ENCODE results near the gene RPTOR. TPM values are rescaled to one million over a fixed set of nuclear protein-coding genes. Genes with fewer than 3 reads are reported as not detected.

RPTOR gene
- total and polyA plus RNA-seq, 2 donors = 8.1 to 10.3 TPM

DNA sequence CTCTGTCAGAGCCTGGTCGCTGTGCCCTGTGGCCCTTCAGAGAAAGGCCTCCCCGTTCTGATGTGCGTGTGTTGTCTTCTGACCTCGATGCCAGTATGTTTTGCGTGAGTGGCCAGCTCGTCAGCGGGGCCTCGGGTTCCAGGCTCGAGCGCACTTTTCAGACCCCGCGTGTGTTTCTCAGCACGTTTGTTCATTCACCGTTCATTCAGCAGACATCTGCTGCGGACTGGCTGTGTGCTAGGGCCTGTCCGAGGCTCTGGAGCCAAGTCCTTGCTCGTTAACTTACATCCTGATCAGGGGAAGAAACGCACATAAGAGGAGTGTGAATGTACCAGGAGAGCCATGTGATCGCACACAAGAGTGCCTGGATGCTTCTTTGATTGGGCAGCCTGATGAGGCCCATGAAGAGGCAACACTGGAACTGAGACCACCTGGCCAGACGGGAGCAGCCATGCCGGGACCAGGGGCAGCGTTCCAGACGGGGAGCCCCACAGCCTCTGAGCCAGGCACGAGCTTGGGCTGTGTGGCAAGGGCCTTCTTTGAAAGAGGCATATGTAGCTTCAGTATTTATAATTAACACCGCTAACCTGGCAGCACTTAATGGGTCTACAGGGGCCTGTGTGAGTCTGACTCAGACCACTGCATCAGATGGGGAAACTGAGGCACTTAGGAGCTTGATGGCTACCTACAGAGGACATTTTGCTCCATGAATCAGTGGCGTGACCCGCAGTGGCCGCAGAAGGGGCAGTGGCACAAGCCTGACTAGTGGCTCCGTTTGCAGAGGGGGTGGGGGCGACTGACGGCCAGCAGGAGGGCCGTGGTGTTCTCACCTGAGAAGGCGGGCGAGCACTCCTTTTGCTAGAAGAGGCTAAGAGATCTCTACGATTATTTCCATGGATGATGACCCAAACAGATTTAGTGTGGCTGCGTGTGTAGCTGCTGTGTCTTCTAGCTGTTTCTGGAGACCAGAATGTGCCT is 259.1 kb downstream of the RPTOR start:
- Histone ChIP-seq H3K4me1 (ENCODE audit: control insufficient read depth in 2 of 2, insufficient read depth in 2 of 2, low read length in 2 of 2) (peaks cover 0 to 4% of the 10 kb centered on the region in 2 donors), H3K27ac (ENCODE audit: low read depth in 1 of 2, low read length in 1 of 2) (no peak overlapping the region), H3K4me3 (ENCODE audit: low read length in 2 of 2) (no peak overlapping the region), H3K27me3 (ENCODE audit: control insufficient read depth in 2 of 2, insufficient read depth in 1 of 2, low read length in 1 of 2) (no peaks in the 10 kb centered on the region), H3K36me3 (ENCODE audit: control insufficient read depth in 2 of 2, insufficient read depth in 2 of 2, low read length in 1 of 2) (peaks cover 23% of the 10 kb centered on the region in 2 donors), H3K9me3 (ENCODE audit: control insufficient read depth in 2 of 2, insufficient read depth in 1 of 2, low read length in 1 of 2) (peaks cover 0 to 9% of the 10 kb centered on the region in 2 donors)
- DNase-seq (ENCODE audit: low read depth in 6 of 9, low spot score in 9 of 9) = no peak
- 98% methylated on average over 36 of the region's 36 CpGs for WGBS

- WGBS = 92% methylated on average over 15 of the region's 15 CpGs
- no peak overlapping the region for H3K27ac ChIP-seq (ENCODE audit: low read depth in 1 of 2, low read length in 1 of 2)
- no peak for DNase-seq (ENCODE audit: low read depth in 6 of 9, low spot score in 9 of 9)
- H3K4me1 ChIP-seq (ENCODE audit: control insufficient read depth in 2 of 2, insufficient read depth in 2 of 2, low read length in 2 of 2) = peaks cover 0 to 4% of the 10 kb centered on the region in 2 donors
- H3K36me3 ChIP-seq (ENCODE audit: control insufficient read depth in 2 of 2, insufficient read depth in 2 of 2, low read length in 1 of 2) = peaks cover 16% of the 10 kb centered on the region in 2 donors
- no peaks in the 10 kb centered on the region for H3K27me3 ChIP-seq (ENCODE audit: control insufficient read depth in 2 of 2, insufficient read depth in 1 of 2, low read length in 1 of 2)
- H3K4me3 ChIP-seq (ENCODE audit: low read length in 2 of 2) = no peak overlapping the region
- peaks cover 0 to 9% of the 10 kb centered on the region in 2 donors for H3K9me3 ChIP-seq (ENCODE audit: control insufficient read depth in 2 of 2, insufficient read depth in 1 of 2, low read length in 1 of 2)
Measured at GRCh38 chr17:80804466-80804865, 259.8 kb downstream of the RPTOR start.

- 78% methylated on average over 15 of the region's 15 CpGs for WGBS
- no peak for DNase-seq (ENCODE audit: low read depth in 6 of 9, low spot score in 9 of 9)
Measured at GRCh38 chr17:80805032-80805751, 260.6 kb downstream of the RPTOR start.

DNA sequence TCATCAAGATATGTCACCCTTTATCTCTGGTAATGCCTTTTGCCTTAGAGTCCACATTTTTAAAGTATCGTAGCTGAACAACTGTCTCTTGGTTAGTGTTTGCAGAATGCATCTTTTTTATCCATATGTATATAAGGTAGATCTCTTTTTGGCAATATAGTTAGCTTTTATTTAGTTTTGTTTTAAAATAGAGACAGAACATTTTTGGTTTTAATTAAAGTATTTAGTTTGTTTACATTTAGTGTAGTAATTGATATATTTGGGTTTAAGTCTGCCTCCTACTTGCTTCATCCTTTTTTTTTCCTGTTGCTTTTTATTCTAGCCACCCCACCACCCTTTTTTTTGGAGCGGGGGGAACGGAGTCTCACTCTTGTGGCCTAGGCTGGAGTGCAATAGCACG is 262.4 kb downstream of the RPTOR start:
- over 99% methylated on average over 4 of the region's 4 CpGs for WGBS
- no peak for DNase-seq (ENCODE audit: low read depth in 6 of 9, low spot score in 9 of 9)
- Histone ChIP-seq H3K9me3 (ENCODE audit: control insufficient read depth in 2 of 2, insufficient read depth in 1 of 2, low read length in 1 of 2) (peaks cover 0 to 9% of the 10 kb centered on the region in 2 donors), H3K4me3 (ENCODE audit: low read length in 2 of 2) (no peak overlapping the region), H3K27ac (ENCODE audit: low read depth in 1 of 2, low read length in 1 of 2) (no peak overlapping the region), H3K27me3 (ENCODE audit: control insufficient read depth in 2 of 2, insufficient read depth in 1 of 2, low read length in 1 of 2) (no peaks in the 10 kb centered on the region), H3K4me1 (ENCODE audit: control insufficient read depth in 2 of 2, insufficient read depth in 2 of 2, low read length in 2 of 2) (peaks cover 0 to 7% of the 10 kb centered on the region in 2 donors), H3K36me3 (ENCODE audit: control insufficient read depth in 2 of 2, insufficient read depth in 2 of 2, low read length in 1 of 2) (peaks cover 11 to 21% of the 10 kb centered on the region in 2 donors)

More at GRCh38 chr17:80805032-80805751, 260.6 kb downstream of the RPTOR start:
- Histone ChIP-seq H3K4me3 (ENCODE audit: low read length in 2 of 2) (no peak overlapping the region), H3K27ac (ENCODE audit: low read depth in 1 of 2, low read length in 1 of 2) (no peak overlapping the region), H3K4me1 (ENCODE audit: control insufficient read depth in 2 of 2, insufficient read depth in 2 of 2, low read length in 2 of 2) (peaks cover 0 to 4% of the 10 kb centered on the region in 2 donors), H3K27me3 (ENCODE audit: control insufficient read depth in 2 of 2, insufficient read depth in 1 of 2, low read length in 1 of 2) (no peaks in the 10 kb centered on the region), H3K9me3 (ENCODE audit: control insufficient read depth in 2 of 2, insufficient read depth in 1 of 2, low read length in 1 of 2) (peaks cover 0 to 9% of the 10 kb centered on the region in 2 donors), H3K36me3 (ENCODE audit: control insufficient read depth in 2 of 2, insufficient read depth in 2 of 2, low read length in 1 of 2) (peaks cover 9 to 13% of the 10 kb centered on the region in 2 donors)

- DNase-seq (ENCODE audit: low read depth in 6 of 9, low spot score in 9 of 9) = no peak
- peaks cover 20 to 21% of the 10 kb centered on the region in 2 donors for H3K36me3 ChIP-seq (ENCODE audit: control insufficient read depth in 2 of 2, insufficient read depth in 2 of 2, low read length in 1 of 2)
- no peak overlapping the region for H3K27ac ChIP-seq (ENCODE audit: low read depth in 1 of 2, low read length in 1 of 2)
- H3K4me1 ChIP-seq (ENCODE audit: control insufficient read depth in 2 of 2, insufficient read depth in 2 of 2, low read length in 2 of 2) = peaks cover 0 to 7% of the 10 kb centered on the region in 2 donors
- no peaks in the 10 kb centered on the region for H3K27me3 ChIP-seq (ENCODE audit: control insufficient read depth in 2 of 2, insufficient read depth in 1 of 2, low read length in 1 of 2)
- WGBS = 97% methylated on average over 1 of the region's 1 CpG
- H3K4me3 ChIP-seq (ENCODE audit: low read length in 2 of 2) = no peak overlapping the region
- peaks cover 0 to 9% of the 10 kb centered on the region in 2 donors for H3K9me3 ChIP-seq (ENCODE audit: control insufficient read depth in 2 of 2, insufficient read depth in 1 of 2, low read length in 1 of 2)
Measured at GRCh38 chr17:80807882-80808281, 263.2 kb downstream of the RPTOR start.

GRCh38 chr17:80811181-80812105 is 266.8 kb downstream of the RPTOR start:
- DNase-seq (ENCODE audit: low read depth in 6 of 9, low spot score in 9 of 9) = no peak
- H3K27ac ChIP-seq (ENCODE audit: low read depth in 1 of 2, low read length in 1 of 2) = no peak overlapping the region
- no peaks in the 10 kb centered on the region for H3K27me3 ChIP-seq (ENCODE audit: control insufficient read depth in 2 of 2, insufficient read depth in 1 of 2, low read length in 1 of 2)

DNA sequence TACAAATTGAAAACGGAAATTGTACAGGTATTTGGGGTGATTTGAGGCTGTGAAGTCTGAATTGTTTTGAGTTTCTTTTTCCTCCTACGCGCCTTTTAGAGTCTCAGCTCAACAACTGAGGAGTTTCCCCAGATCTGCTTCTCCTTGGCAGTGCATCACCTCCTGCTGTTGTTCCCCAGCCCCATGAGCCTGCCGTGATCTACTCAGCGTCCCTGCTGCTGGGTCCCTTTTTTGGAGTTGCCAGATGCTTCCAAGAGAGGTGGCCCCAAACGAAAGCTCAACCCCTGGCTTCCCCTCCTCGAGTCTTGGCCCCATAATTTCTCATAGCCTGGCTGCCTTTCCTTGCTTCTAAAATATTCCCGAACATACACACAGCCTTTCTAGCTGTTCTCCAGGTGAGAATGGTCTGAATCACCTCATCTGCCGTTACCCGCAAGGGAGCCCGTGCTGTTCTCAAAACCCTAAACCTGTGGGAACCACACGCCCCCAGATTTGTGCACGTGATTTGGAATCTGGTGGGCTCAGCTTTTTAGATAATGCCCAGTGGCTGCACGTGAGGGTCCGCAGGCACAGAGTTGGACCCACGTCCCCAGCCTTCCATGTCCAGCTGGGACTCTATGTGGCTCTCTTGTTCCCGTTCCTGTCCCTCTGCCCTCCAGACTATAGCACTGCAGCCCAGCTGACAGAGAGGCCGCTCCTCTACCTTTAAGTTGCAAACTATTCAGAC is 267.9 kb downstream of the RPTOR start:
- H3K27me3 ChIP-seq (ENCODE audit: control insufficient read depth in 2 of 2, insufficient read depth in 1 of 2, low read length in 1 of 2) = no peaks in the 10 kb centered on the region
- H3K9me3 ChIP-seq (ENCODE audit: control insufficient read depth in 2 of 2, insufficient read depth in 1 of 2, low read length in 1 of 2) = peaks cover 0 to 9% of the 10 kb centered on the region in 2 donors
- H3K4me1 ChIP-seq (ENCODE audit: control insufficient read depth in 2 of 2, insufficient read depth in 2 of 2, low read length in 2 of 2) = peaks cover 0 to 5% of the 10 kb centered on the region in 2 donors
- no peak overlapping the region for H3K4me3 ChIP-seq (ENCODE audit: low read length in 2 of 2)
- H3K27ac ChIP-seq (ENCODE audit: low read depth in 1 of 2, low read length in 1 of 2) = no peak overlapping the region
- H3K36me3 ChIP-seq (ENCODE audit: control insufficient read depth in 2 of 2, insufficient read depth in 2 of 2, low read length in 1 of 2) = peaks cover 8 to 28% of the 10 kb centered on the region in 2 donors
- DNase-seq (ENCODE audit: low read depth in 6 of 9, low spot score in 9 of 9) = no peak
- 98% methylated on average over 18 of the region's 18 CpGs for WGBS

More at GRCh38 chr17:80811181-80812105, 266.8 kb downstream of the RPTOR start:
- Histone ChIP-seq H3K36me3 (ENCODE audit: control insufficient read depth in 2 of 2, insufficient read depth in 2 of 2, low read length in 1 of 2) (peaks cover 11 to 28% of the 10 kb centered on the region in 2 donors), H3K9me3 (ENCODE audit: control insufficient read depth in 2 of 2, insufficient read depth in 1 of 2, low read length in 1 of 2) (peaks cover 0 to 9% of the 10 kb centered on the region in 2 donors), H3K4me1 (ENCODE audit: control insufficient read depth in 2 of 2, insufficient read depth in 2 of 2, low read length in 2 of 2) (peaks cover 0 to 5% of the 10 kb centered on the region in 2 donors), H3K4me3 (ENCODE audit: low read length in 2 of 2) (no peak overlapping the region)
- 91% methylated on average over 21 of the region's 21 CpGs for whole genome bisulfite sequencing

DNA sequence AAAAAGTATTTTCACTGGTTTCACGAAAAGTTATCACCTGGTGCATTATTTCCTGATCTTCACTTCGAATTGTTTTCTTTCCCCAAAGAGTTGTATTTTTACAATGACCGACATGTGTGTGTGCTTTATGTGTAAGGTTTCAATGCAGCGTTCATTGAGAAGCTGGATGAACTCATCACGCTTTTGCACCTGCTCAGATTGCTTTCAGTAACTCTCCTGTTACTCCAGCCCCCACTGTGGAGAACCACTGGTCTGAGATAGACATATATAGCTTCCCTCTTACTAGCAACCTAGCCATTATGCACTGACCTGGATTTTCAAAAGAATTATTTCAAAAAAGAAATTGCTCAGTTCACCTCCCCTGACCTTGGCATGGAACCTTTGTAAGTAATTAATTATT is 268.7 kb downstream of the RPTOR start:
- no peak for DNase-seq (ENCODE audit: low read depth in 6 of 9, low spot score in 9 of 9)

More for the DNA sequence above, 268.7 kb downstream of the RPTOR start:
- no peaks in the 10 kb centered on the region for H3K27me3 ChIP-seq (ENCODE audit: control insufficient read depth in 2 of 2, insufficient read depth in 1 of 2, low read length in 1 of 2)
- peaks cover 0 to 6% of the 10 kb centered on the region in 2 donors for H3K4me1 ChIP-seq (ENCODE audit: control insufficient read depth in 2 of 2, insufficient read depth in 2 of 2, low read length in 2 of 2)
- H3K36me3 ChIP-seq (ENCODE audit: control insufficient read depth in 2 of 2, insufficient read depth in 2 of 2, low read length in 1 of 2) = peaks cover 8 to 30% of the 10 kb centered on the region in 2 donors
- WGBS = 97% methylated on average over 5 of the region's 5 CpGs
- peaks cover 0 to 6% of the 10 kb centered on the region in 2 donors for H3K9me3 ChIP-seq (ENCODE audit: control insufficient read depth in 2 of 2, insufficient read depth in 1 of 2, low read length in 1 of 2)
- H3K27ac ChIP-seq (ENCODE audit: low read depth in 1 of 2, low read length in 1 of 2) = no peak overlapping the region
- H3K4me3 ChIP-seq (ENCODE audit: low read length in 2 of 2) = no peak overlapping the region

All from thymus (tissue), 11 donors.